Limb (tissue), 2 donors: ENCODE results near the gene TAF11L5.
"Not testable (repeated sequence)": the region's sequence is repeated elsewhere in the genome, so short reads cannot be mapped to it uniquely, and the experiment has no call there.

ENCODE experiments used
- DNase-seq, 2 donors: peaks; one replicate each; pipeline ENCODE4 v3.0.0-alpha.2; 2016; ENCODE audit errors: extremely low spot score in 2 of 2

Gene TAF11L5

GRCh38 chr5:17524935-17525334, at the start of gene TAF11L5:
TAF11L5 (plus strand) TSS chr5:17525235.
- DNase-seq: not testable (repeated sequence)

GRCh38 chr5:17477043-17477442, 48.0 kb upstream of the TAF11L5 start:
- no peak for DNase-seq

DNA sequence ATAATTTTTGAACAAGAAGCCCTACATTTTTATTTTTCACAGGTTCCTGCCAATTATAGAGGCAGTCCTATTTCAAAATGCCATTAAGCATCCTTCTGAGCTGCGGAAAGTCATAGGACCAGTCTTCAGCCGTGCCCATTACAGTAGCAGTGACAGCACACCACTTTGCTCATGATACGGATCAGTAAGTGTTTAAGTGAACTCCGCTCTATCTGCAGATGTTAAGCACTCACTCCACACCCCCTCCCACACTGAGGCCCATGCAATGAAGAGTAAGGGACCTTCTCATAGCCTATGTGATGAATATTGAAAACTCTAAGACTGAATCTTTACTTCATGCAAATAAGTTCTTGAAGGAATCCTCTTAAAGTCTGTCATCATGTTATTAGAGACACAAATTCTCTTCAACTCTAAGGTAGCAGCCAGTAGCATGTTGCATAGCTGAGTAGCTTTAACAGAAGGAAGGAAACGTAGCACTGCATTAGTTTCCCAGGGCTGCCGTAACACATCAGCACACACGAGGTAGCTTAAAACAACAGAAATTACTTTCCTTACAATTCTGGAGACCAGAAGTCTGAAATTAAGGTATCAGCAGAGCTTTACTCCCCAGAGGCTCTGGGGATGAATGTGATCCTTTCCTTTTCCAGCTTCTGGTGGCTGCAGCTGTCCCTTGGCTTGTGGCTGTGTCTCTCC, 47.3 kb upstream of the TAF11L5 start:
- no peak for DNase-seq

DNA sequence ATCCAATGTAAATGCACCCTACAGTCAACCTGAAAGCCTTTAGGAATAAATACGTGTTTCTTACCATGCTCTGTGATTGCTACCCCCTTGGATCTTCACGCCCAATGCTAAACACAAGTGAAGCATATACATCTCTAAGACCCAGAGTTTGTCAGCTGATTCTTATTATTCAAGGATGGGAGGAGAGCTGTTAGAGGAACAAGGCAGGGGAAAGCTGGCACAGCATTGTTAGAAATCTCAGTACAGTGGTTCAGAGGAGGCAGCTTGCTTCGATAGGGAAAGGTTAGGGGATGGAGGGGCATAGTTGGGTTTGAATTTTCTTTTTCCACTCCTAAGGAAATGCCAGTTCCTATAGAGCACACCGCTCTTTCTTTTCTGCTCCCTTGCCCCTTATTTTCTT, 43.7 kb upstream of the TAF11L5 start:
- no peak for DNase-seq

- DNase-seq: no peak
These were observed 42.2 kb upstream of the TAF11L5 start for GRCh38 chr5:17482790-17483189.

DNA sequence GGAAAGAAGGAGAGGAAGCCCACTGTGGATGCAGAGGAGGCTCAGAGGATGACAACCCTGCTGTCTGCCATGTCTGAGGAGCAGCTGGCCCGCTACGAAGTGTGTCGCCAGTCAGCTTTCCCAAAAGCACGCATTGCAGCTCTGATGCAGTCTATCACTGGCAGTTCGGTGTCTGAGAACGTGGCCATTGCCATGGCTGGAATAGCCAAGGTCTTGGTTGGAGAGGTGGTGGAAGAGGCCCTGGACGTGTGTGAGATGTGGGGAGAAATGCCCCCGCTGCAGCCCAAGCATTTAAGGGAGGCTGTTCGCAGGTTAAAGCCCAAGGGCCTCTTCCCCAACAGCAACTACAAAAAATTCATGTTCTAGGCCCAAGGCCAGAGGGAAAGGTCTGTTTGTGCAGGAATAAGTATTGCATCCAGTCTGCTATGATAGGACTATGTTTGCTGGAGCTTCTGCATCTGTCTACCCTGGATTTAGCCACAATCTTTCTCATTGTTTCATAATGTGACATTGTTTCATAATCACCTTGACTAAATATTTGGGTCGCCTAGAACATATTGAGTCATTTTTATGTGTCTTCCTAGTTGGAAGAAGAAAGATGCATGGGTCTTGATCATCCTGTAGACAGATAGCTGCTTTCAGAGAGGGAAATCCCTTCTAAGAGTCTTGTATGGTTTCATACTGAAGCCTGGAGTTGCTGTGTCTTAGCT, 38.4 kb upstream of the TAF11L5 start:
- not testable (repeated sequence) for DNase-seq

DNA sequence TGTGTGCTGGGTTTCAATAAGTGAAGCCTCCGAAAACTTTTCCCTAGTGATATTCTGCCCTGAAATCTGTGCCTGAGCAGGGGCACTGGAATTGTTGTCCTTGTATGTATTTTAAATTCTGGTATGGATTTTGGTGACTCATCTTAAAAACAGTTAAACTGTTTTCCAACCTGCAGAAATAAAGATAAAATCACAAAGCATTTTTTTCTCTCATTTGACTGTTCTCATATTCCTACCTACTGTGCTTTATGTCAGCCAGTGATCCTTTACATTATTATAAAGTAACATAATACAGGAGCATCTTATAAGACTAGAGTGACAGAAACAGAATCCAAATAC, 37.9 kb upstream of the TAF11L5 start:
- DNase-seq: no peak

GRCh38 chr5:17491257-17491656, 33.8 kb upstream of the TAF11L5 start:
- not testable (repeated sequence) for DNase-seq

- no peak for DNase-seq
These were observed 32.3 kb upstream of the TAF11L5 start for GRCh38 chr5:17492770-17493169.

DNA sequence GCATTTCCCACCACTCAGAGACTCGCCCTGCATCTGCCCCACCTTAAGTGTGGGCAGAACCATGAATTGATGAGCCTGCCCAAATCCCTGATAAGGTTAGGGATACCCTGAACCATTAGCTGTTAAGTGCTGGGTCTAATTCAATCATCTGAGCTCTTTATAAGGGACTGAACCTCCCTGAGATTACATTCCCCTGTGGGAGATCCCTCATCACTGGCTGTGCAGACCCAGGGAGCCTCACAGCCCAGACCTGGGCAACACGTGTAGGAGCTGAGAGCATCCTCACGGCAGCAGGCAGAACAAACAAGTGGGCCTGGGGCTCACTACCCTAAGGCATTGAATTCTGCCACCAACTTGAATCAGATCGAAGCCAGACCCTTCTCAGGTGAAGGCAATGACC, 27.6 kb upstream of the TAF11L5 start:
- no peak for DNase-seq

DNA sequence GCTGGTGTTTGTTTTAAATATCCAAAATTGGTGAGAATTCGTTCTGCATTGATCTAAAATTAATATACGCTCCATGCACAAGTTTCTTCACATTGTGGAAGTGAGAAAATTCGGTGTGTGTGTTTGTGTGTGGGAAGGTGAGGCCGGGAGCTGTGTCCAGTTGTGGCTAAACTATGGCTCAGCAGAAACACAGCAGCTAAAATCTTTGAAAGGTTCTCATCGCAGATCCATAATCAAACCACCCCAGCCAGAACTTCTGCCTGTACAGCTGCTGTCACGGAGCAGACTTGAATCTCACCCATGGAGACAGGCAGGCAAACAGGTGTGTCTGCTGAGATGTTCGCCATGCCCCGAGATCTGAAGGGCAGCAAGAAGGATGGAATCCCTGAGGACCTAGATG, 27.1 kb upstream of the TAF11L5 start, which contains the start of gene TAF11L2:
TSS of gene TAF11L2 (plus strand) at position 301 of the 400 bp plus-strand sequence.
- not testable (repeated sequence) for DNase-seq

DNA sequence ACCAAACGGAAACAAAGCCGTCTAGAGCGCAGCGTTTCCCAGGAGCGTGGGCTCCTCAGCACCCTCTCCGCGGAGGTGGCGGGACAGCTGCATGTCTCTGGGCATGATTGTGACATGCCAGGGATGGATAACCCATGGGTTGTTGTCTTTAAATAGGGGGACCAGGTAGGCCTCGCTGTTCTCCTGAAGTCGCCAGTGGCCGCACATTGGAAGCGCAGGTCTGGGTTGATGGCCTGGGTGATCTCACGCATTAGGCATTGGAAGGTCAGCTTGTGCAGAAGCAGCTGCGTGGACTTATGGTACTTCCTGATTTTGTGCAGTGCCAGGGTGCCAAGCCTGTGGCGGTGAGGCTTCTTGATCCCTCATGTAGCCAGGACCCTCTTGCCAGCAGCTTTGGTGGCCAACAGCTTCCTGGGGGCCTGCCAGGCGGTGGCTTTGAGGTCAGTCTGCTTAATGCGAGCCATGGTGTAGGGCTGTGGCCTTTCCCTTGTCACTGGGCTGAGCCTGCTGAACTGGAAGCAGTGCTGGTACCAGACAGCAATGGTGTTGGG, 13.2 kb upstream of the TAF11L5 start:
- no peak for DNase-seq

DNA sequence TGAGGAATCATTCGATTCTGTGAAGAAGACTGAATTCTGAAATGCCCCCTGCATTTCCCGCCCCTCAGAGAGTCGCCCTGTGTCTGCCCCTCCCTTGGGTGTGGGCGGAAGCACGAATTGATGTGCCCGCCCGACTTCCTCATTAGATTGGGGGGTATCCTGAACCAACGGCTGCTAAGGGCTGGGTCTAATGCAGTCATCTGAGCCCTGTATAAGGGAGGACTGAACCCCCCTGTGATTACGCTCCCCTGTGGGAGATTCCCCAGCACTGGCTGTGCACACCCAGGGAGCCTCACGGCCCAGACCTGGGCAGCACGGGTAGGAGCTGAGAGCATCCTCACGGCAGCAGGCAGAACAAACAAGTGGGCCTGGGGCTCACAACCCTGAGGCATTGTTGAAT, 7.5 kb upstream of the TAF11L5 start:
- not testable (repeated sequence) for DNase-seq

DNA sequence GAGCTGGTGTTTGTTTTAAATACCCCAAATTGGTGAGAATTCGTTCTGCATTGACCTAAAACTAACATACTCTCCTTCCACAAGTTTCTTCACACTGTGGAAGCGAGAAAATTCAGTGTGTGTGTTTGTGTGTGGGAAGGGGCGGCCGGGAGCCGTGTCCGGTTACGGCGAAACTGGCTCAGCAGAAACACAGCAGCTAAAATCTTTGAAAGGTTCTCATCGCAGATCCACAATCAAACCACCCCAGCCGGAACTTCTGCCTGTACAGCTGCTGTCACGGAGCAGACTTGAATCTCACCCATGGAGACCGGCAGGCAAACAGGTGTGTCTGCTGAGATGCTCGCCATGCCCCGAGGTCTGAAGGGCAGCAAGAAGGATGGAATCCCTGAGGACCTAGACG, 7.0 kb upstream of the TAF11L5 start, which contains the start of gene TAF11L3:
TSS of gene TAF11L3 (plus strand) at position 301 of the 400 bp plus-strand sequence.
- not testable (repeated sequence) for DNase-seq

DNA sequence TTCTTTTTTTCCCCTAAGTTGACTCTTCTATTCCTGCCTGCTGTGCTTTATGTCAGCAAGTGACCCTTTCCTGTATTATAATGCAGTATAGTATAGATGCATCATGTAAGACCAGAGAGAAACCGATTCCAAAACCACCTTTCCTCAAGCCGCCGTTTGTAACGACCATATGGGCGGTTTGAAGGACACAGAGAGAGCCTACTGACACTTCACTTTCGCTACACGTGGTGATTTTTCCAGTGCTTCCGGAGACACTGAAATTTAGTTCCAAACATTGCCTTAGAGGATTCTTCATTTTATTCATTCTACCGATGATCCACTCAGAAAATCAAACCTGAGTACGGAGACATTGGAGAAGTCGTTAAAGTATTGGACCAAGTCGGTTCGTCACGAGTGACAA, 5.5 kb upstream of the TAF11L5 start:
- DNase-seq: not testable (repeated sequence)

- DNase-seq: not testable (repeated sequence)
These were observed 3.5 kb upstream of the TAF11L5 start, which contains the start of gene TAF11L4 for GRCh38 chr5:17521501-17521900. TAF11L4 (plus strand) TSS chr5:17521801.

GRCh38 chr5:17526504-17526903, 1.5 kb downstream of the TAF11L5 start:
- DNase-seq: not testable (repeated sequence)

- DNase-seq: not testable (repeated sequence)
These were observed 3.3 kb downstream of the TAF11L5 start, which contains the start of gene TAF11L6 for GRCh38 chr5:17528369-17528768. TAF11L6 (plus strand) TSS chr5:17528669.
